ENCODE measurements around the gene DGKH.

GRCh38 chr13:42219051-42219450 lies 170.6 kb downstream of the DGKH start:
- TF ChIP-seq ATF3 (CRISPR knock-in tag; IDR thresholded peaks at IDR 0.05) (no peak), BHLHE40 (IDR thresholded peaks at IDR 0.05; ENCODE audit: low read length) (no peak), DPF2 (CRISPR knock-in tag; IDR thresholded peaks at IDR 0.05; ENCODE audit: borderline replicate concordance, low read depth) (no peak), TCF7L2 (IDR thresholded peaks at IDR 0.05; ENCODE audit: low read depth, low read length) (no peak), CTCF (CRISPR knock-in tag; IDR thresholded peaks at IDR 0.05) (no peak), ZNF550 (CRISPR knock-in tag; IDR thresholded peaks at IDR 0.05; ENCODE audit: borderline replicate concordance) (no peak), RAD21 (CRISPR knock-in tag; IDR thresholded peaks at IDR 0.05) (no peak), ZNF121 (CRISPR knock-in tag; IDR thresholded peaks at IDR 0.05) (no peak), FOSL1 (CRISPR knock-in tag; IDR thresholded peaks at IDR 0.05; ENCODE audit: borderline replicate concordance) (no peak), ZFAT (CRISPR knock-in tag; conservative IDR thresholded peaks at IDR 0.05) (no peak), ZNF703 (CRISPR knock-in tag; IDR thresholded peaks at IDR 0.05; ENCODE audit: borderline replicate concordance) (no peak), MYNN (CRISPR knock-in tag; IDR thresholded peaks at IDR 0.05; ENCODE audit: low read depth) (no peak)
